Lung (tissue), 12 donors: ENCODE data around the gene PTPRC. TPM values are rescaled to one million over a fixed set of nuclear protein-coding genes. Genes with fewer than 3 reads are reported as not detected.

Source experiments
- ATAC-seq: fragments of 200-7000 bp; cut with Tn5 transposase; one replicate; pipeline ENCODE4 v1.9.1; 2020; ENCODE audit warnings: moderate number of reproducible peaks; ENCODE audit not compliant: insufficient read depth, low FRiP score
- DNase-seq, 3 donors: peaks; one replicate each; pipeline ENCODE4 v3.0.0-alpha.2; 2013 to 2017
- H3K27ac ChIP-seq, 2 donors: one replicate each; pipeline ENCODE4 v1.5.1; 2013; ENCODE audit warnings: mild to moderate bottlenecking in 2 of 2, moderate library complexity in 2 of 2, control low read depth in 1 of 2, inconsistent platforms in 1 of 2, low read depth in 1 of 2, low read length in 1 of 2
- H3K27me3 ChIP-seq, 3 donors: one replicate each; pipeline ENCODE4 v1.5.1; 2013; ENCODE audit warnings: low read length in 2 of 3; ENCODE audit not compliant: control insufficient read depth in 3 of 3, insufficient read depth in 3 of 3
- H3K36me3 ChIP-seq, 4 donors: one replicate each; pipeline ENCODE4 v1.5.1; 2013; ENCODE audit warnings: low read length in 4 of 4, mild to moderate bottlenecking in 1 of 4, moderate library complexity in 1 of 4; ENCODE audit not compliant: control insufficient read depth in 4 of 4, insufficient read depth in 4 of 4
- H3K4me1 ChIP-seq, 5 donors: one replicate each; pipeline ENCODE4 v1.5.1; 2013; ENCODE audit warnings: low read length in 5 of 5, mild to moderate bottlenecking in 2 of 5, moderate library complexity in 1 of 5; ENCODE audit not compliant: control insufficient read depth in 5 of 5, insufficient read depth in 5 of 5
- H3K4me3 ChIP-seq: one replicate; pipeline ENCODE4 v1.5.1; 2013; ENCODE audit warnings: mild to moderate bottlenecking, control low read depth, moderate library complexity
- H3K9ac ChIP-seq, 2 donors: one replicate each; pipeline ENCODE4 v1.5.1; 2013; ENCODE audit warnings: low read length in 2 of 2, control low read depth in 1 of 2; ENCODE audit not compliant: insufficient read depth in 1 of 2
- H3K9me3 ChIP-seq, 4 donors: one replicate each; pipeline ENCODE4 v1.5.1; 2013; ENCODE audit warnings: low read length in 3 of 4, mild to moderate bottlenecking in 1 of 4, moderate library complexity in 1 of 4; ENCODE audit not compliant: control insufficient read depth in 4 of 4, insufficient read depth in 3 of 4
- CTCF ChIP-seq: IDR thresholded peaks from 2 replicates; pipeline ENCODE4 v1.5.1; 2012; ENCODE audit warnings: mild to moderate bottlenecking; ENCODE audit errors: control extremely low read depth, extremely low read depth
- WGBS, 2 donors: extraction: QIAGEN DNeasy Blood & Tissue Kit; methylation state at CpG; one replicate each; pipeline ENCODE4 v1.1.7; 2013; 5-methylcytosine and 5-hydroxymethylcytosine counted together
- polyA plus RNA-seq, 2 donors: library from polyadenylated mRNA; stranded (reverse); fragments of 200-250 nt; gene quantifications; one replicate each; pipeline ENCODE4 v1.2.1, GENCODE V29; 2013
- total RNA-seq, 2 donors: library from RNA; depleted of rRNA in 1 of 2; stranded (reverse); fragments of >200 nt in 1 of 2; gene quantifications; one replicate each; pipeline ENCODE4 v1.2.1, GENCODE V29; 2014 to 2021
- donor health status: control.
- donor health status: control.
- donor health status: Bipolar disorder and iron deficiency.
- donor health status: healthy.
- donor health status: DM: yes; HTN: yes; CAD: no.

PTPRC gene
- total and polyA plus RNA-seq, 4 donors: 8.2 to 142 (median 86.1) TPM

- WGBS, 2 donors: 77 to 79% methylated on average over 8 of the region's 8 CpGs
- DNase-seq: no peak
- no peak overlapping the region for H3K4me3 ChIP-seq
- no peak overlapping the region for H3K9ac ChIP-seq
- no peak for ATAC-seq
- H3K4me1 ChIP-seq: peaks cover 0 to 23% (median 2%) of the 10 kb centered on the region in 5 donors
- peak overlapping the region in 1 of 2 donors; percentile 33 for H3K27ac ChIP-seq
- H3K36me3 ChIP-seq: no peaks in the 10 kb centered on the region
- H3K27me3 ChIP-seq: no peaks in the 10 kb centered on the region
- no peak for TF ChIP-seq CTCF
- H3K9me3 ChIP-seq: peaks cover 0 to 2% (median 0%) of the 10 kb centered on the region in 4 donors
Observed at GRCh38 chr1:198678301-198678836, 39.5 kb downstream of the PTPRC start.

GRCh38 chr1:198678901-198679329 is 40.1 kb downstream of the PTPRC start:
- DNase-seq: no peak
- H3K4me3 ChIP-seq: no peak overlapping the region
- ATAC-seq: no peak
- TF ChIP-seq CTCF: no peak
- H3K4me1 ChIP-seq: peaks cover 0 to 26% (median 2%) of the 10 kb centered on the region in 5 donors
- H3K9me3 ChIP-seq: peaks cover 0 to 2% (median 0%) of the 10 kb centered on the region in 4 donors
- 70 to 90% methylated on average over 12 of the region's 12 CpGs for WGBS, 2 donors
- H3K27ac ChIP-seq: no peak overlapping the region
- H3K9ac ChIP-seq: no peak overlapping the region
- H3K27me3 ChIP-seq: no peaks in the 10 kb centered on the region
- H3K36me3 ChIP-seq: no peaks in the 10 kb centered on the region

- ATAC-seq (no peak), DNase-seq (no peak)
- no peak for TF ChIP-seq CTCF
- H3K9me3 ChIP-seq: peaks cover 0 to 2% (median 0%) of the 10 kb centered on the region in 4 donors
- no peaks in the 10 kb centered on the region for H3K36me3 ChIP-seq
- peaks cover 0 to 27% (median 2%) of the 10 kb centered on the region in 5 donors for H3K4me1 ChIP-seq
- WGBS, 2 donors: 82 to 89% methylated on average over 31 of the region's 31 CpGs
- H3K27me3 ChIP-seq: no peaks in the 10 kb centered on the region
- peak overlapping the region in 1 of 2 donors; percentile 61 for H3K27ac ChIP-seq
- no peak overlapping the region for H3K4me3 ChIP-seq
- H3K9ac ChIP-seq: no peak overlapping the region
Observed at GRCh38 chr1:198679535-198680173, 40.8 kb downstream of the PTPRC start.
